B cell (primary cell): Measurements from ENCODE around the gene FBXO42. TPM values are rescaled to one million over a fixed set of nuclear protein-coding genes. Genes with fewer than 3 reads are reported as not detected.

ENCODE experiments used
- ATAC-seq: fragments of 200-7000 bp; cut with Tn5 transposase; one replicate; pipeline ENCODE4 v1.10.0; 2021; ENCODE audit warnings: low read depth, mild to moderate bottlenecking, moderate number of reproducible peaks, moderate library complexity
- CTCF ChIA-PET: fragments of 350-600 bp; sonication (Branson Sonifier 250); formaldehyde crosslinking; loops from one replicate; lab custom pipeline; 2021; ENCODE audit warnings: antibody characterized with exemption, inconsistent platforms; lab: Charles Lee
- POLR2A ChIA-PET: fragments of 350-600 bp; sonication (Branson Sonifier 250); formaldehyde crosslinking; loops from one replicate; lab custom pipeline; 2021; ENCODE audit warnings: antibody characterized with exemption; lab: Charles Lee
- DNase-seq: peaks from one replicate; pipeline ENCODE4 v3.0.0; 2013
- H2AFZ ChIP-seq: 2 replicates; pipeline ENCODE4 v1.6.1; 2012; ENCODE audit warnings: mild to moderate bottlenecking, low read depth, low read length; ENCODE audit not compliant: insufficient read depth, poor library complexity, severe bottlenecking
- H3K27ac ChIP-seq, 2 donors: 1 replicate in 1 of 2; 2 replicates in 1 of 2; pipeline ENCODE4 v1.5.1; 2012 to 2013; ENCODE audit warnings: low read length in 2 of 2, mild to moderate bottlenecking in 2 of 2, moderate library complexity in 1 of 2
- H3K27me3 ChIP-seq, 4 experiments: fragments of 200-600 bp in 1 of 4; sonication (generic) in 1 of 4; replicated peaks in 1 of 4; 1 replicate in 2 of 4; 2 replicates in 2 of 4; pipeline versions ENCODE4 v1.6.1 to v1.7.0; 2013 to 2016; ENCODE audit warnings: low read length in 3 of 4, mild to moderate bottlenecking in 2 of 4, mixed read lengths in 1 of 4, moderate library complexity in 1 of 4; ENCODE audit not compliant: insufficient read depth in 4 of 4, control insufficient read depth in 3 of 4; ENCODE audit errors: control extremely low read depth in 1 of 4
- H3K36me3 ChIP-seq, 2 experiments: replicated peaks in 1 of 2; 1 replicate in 1 of 2; 2 replicates in 1 of 2; pipeline versions ENCODE4 v1.6.1 to v1.7.1; 2013; ENCODE audit warnings: low read length in 1 of 2; ENCODE audit not compliant: insufficient read depth in 2 of 2, control insufficient read depth in 1 of 2; ENCODE audit errors: control extremely low read depth in 1 of 2, extremely low read depth in 1 of 2
- H3K4me1 ChIP-seq, 2 donors: fragments of 200-600 bp in 1 of 2; sonication (generic) in 1 of 2; 1 replicate in 1 of 2; 2 replicates in 1 of 2; pipeline versions ENCODE4 v1.5.1 to v1.6.1; 2013 to 2017; ENCODE audit warnings: low read length in 2 of 2; ENCODE audit not compliant: control insufficient read depth in 2 of 2, insufficient read depth in 2 of 2
- H3K4me2 ChIP-seq: replicated peaks from 2 replicates; pipeline ENCODE3; 2012; ENCODE audit warnings: mild to moderate bottlenecking, low read depth, low read length; ENCODE audit not compliant: poor library complexity, severe bottlenecking
- H3K4me3 ChIP-seq, 5 experiments: fragments of 200-600 bp in 1 of 5; sonication (generic) in 1 of 5; 1 replicate in 3 of 5; 2 replicates in 2 of 5; pipeline versions ENCODE4 v1.5.1 to v1.7.0; 2011 to 2016; ENCODE audit warnings: low read length in 4 of 5, mild to moderate bottlenecking in 4 of 5, low read depth in 2 of 5, control low read depth in 1 of 5, moderate library complexity in 1 of 5; ENCODE audit not compliant: insufficient read depth in 1 of 5; ENCODE audit errors: control extremely low read depth in 1 of 5, extremely low read depth in 1 of 5
- H3K79me2 ChIP-seq: fragments of 200-600 bp; sonication (generic); one replicate; pipeline ENCODE4 v1.6.0; 2016; ENCODE audit warnings: low read length; ENCODE audit not compliant: control insufficient read depth, insufficient read depth
- H3K9ac ChIP-seq: fragments of 200-600 bp; sonication (generic); 2 replicates; pipeline ENCODE4 v1.6.1; 2017; ENCODE audit warnings: mild to moderate bottlenecking, low read length, moderate library complexity
- H3K9me3 ChIP-seq, 3 donors: one replicate each; pipeline versions ENCODE4 v1.6.1 to v1.7.1; 2013; ENCODE audit warnings: low read length in 2 of 3; ENCODE audit not compliant: control insufficient read depth in 2 of 3, insufficient read depth in 1 of 3; ENCODE audit errors: control extremely low read depth in 1 of 3
- H4K20me1 ChIP-seq: 2 replicates; pipeline ENCODE4 v1.6.0; 2012; ENCODE audit warnings: mild to moderate bottlenecking, low read length; ENCODE audit not compliant: insufficient read depth, control insufficient read depth, poor library complexity, severe bottlenecking
- H3K27ac Mint-ChIP-seq: one replicate; pipeline ENCODE4 v1.8.0; 2021; ENCODE audit warnings: mixed read lengths
- H3K27me3 Mint-ChIP-seq: one replicate; pipeline ENCODE4 v1.8.0; 2021; ENCODE audit warnings: mixed read lengths
- H3K4me1 Mint-ChIP-seq: one replicate; pipeline ENCODE4 v1.8.0; 2021; ENCODE audit warnings: mixed read lengths
- H3K4me3 Mint-ChIP-seq: one replicate; pipeline ENCODE4 v1.8.0; 2021; ENCODE audit warnings: mixed read lengths
- H3K9me3 Mint-ChIP-seq: one replicate; pipeline ENCODE4 v1.8.0; 2022; ENCODE audit warnings: mixed read lengths; ENCODE audit not compliant: insufficient read depth
- CTCF ChIP-seq: fragments of 200-600 bp; IDR thresholded peaks from one replicate; pipeline ENCODE4 v1.8.0; 2022; ENCODE audit warnings: antibody characterized with exemption, mild to moderate bottlenecking
- EZH2 ChIP-seq: IDR thresholded peaks from 2 replicates; pipeline ENCODE4 v1.6.1; 2012; ENCODE audit warnings: borderline replicate concordance, low read depth, mild to moderate bottlenecking, moderate library complexity, low read length; ENCODE audit not compliant: insufficient read depth, poor library complexity, severe bottlenecking
- WGBS: methylation state at CpG from one replicate; pipeline ENCODE4 v1.1.5; 2013; ENCODE audit warnings: missing lambda C conversion rate; ENCODE audit not compliant: insufficient coverage; 5-methylcytosine and 5-hydroxymethylcytosine counted together
- intact Hi-C: fragments of 100-400 bp; cut with micrococcal nuclease; formaldehyde crosslinking; loops from one replicate; pipeline ENCODE4 v1.10.0; 2022
- polyA plus RNA-seq: library from polyadenylated mRNA; depleted of rRNA; stranded (reverse); fragments of >200 nt; gene quantifications from 2 replicates; pipeline ENCODE4 v1.2.3, GENCODE V29; 2012
- total RNA-seq, 2 donors: library from RNA; stranded (reverse); fragments of 120-200 nt in 1 of 2; gene quantifications; 1 replicate in 1 of 2; 2 replicates in 1 of 2; pipeline versions ENCODE4 v1.2.3 to v1.2.4, GENCODE V29; 2013 to 2022

The FBXO42 gene
- total and polyA plus RNA-seq, 2 donors (not counting 1 experiment from before 2014, with no cell fraction given), result 17.2 to 33.1 TPM

DNA sequence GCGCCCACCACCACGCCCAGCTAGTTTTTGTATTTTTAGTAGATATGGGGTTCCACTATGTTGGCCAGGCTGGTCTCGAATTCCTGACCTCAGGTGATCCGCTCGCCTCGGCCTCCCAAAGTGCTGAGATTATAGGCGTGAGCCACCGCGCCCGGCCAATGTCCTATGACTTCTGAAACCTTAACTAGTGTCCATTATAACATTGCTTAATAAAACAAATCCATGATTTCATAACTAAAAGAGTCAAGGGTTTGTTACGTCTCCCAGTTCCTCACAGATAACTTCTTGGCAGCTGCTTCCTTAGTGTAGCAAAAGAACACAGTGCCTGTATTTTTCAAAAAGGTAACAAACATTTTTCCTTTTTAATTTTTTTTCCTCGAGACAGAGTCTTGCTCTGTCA lies 53.6 kb downstream of the FBXO42 start:
- POLR2A ChIA-PET, result no interaction called here
- intact Hi-C loops, result no loop called here
- ATAC-seq (no peak), DNase-seq (no peak)
- no peak overlapping the region for H3K27ac ChIP-seq
- H3K9me3 ChIP-seq, result no peaks in the 10 kb centered on the region
- Mint-ChIP-seq H3K4me3 (no peak overlapping the region), H3K4me1 (peaks cover 4% of the 10 kb centered on the region), H3K27me3 (no peaks in the 10 kb centered on the region), H3K9me3 (no peaks in the 10 kb centered on the region), H3K27ac (no peak overlapping the region)
- CTCF ChIA-PET, result no interaction called here
- H2AFZ ChIP-seq, result no peak overlapping the region
- no peak overlapping the region for H3K4me3 ChIP-seq
- TF ChIP-seq EZH2 (no peak), CTCF (no peak)
- H4K20me1 ChIP-seq, result peaks cover 4% of the 10 kb centered on the region
- no peaks in the 10 kb centered on the region for H3K4me1 ChIP-seq
- peaks cover 37% of the 10 kb centered on the region for H3K79me2 ChIP-seq
- H3K4me2 ChIP-seq, result no peak overlapping the region
- 99% methylated on average over 9 of the region's 12 CpGs for WGBS
- H3K9ac ChIP-seq, result no peak overlapping the region
- H3K27me3 ChIP-seq, result no peaks in the 10 kb centered on the region
- peaks cover 10 to 51% of the 10 kb centered on the region in 2 experiments for H3K36me3 ChIP-seq

DNA sequence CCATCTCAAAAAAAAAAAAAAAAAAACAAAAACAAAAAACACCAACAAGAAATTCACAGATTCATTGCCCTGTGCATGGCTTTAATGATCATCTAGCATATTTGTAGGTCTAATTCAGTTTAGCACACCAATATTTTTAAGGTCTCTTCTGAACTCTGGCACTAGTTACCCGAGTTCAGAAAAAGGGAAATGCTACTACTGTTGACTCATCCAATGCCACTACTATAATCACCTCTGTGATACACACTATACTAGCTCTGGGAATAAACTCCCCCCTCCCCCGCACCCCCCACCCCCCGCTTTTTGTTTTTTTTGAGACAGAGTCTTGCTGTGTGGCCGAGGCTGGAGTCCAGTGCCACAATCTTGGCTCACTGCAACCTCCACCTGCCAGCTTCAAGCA lies 55.6 kb downstream of the FBXO42 start:
- ATAC-seq (no peak), DNase-seq (no peak)
- Histone ChIP-seq H3K79me2 (peaks cover 40% of the 10 kb centered on the region), H3K9ac (no peak overlapping the region), H4K20me1 (peaks cover 12% of the 10 kb centered on the region), H3K27me3 (no peaks in the 10 kb centered on the region), H3K9me3 (no peaks in the 10 kb centered on the region), H3K4me1 (no peaks in the 10 kb centered on the region), H3K4me3 (no peak overlapping the region), H3K27ac (no peak overlapping the region), H3K36me3 (peaks cover 2 to 53% of the 10 kb centered on the region in 2 experiments), H2AFZ (no peak overlapping the region), H3K4me2 (no peak overlapping the region)
- intact Hi-C loops, result no loop called here
- Mint-ChIP-seq H3K27ac (no peak overlapping the region), H3K27me3 (no peaks in the 10 kb centered on the region), H3K4me1 (peaks cover 4% of the 10 kb centered on the region), H3K9me3 (no peaks in the 10 kb centered on the region), H3K4me3 (no peak overlapping the region)
- CTCF ChIA-PET, result no interaction called here
- WGBS, result no CpG with 5 or more reads among the region's 4 CpGs
- POLR2A ChIA-PET, result no interaction called here
- TF ChIP-seq EZH2 (no peak), CTCF (no peak)
